T-cell (primary cell): ENCODE results near the gene NISCH. TPM values are rescaled to one million over a fixed set of nuclear protein-coding genes. Genes with fewer than 3 reads are reported as not detected.

Source experiments
- ATAC-seq, 4 experiments: fragments of 200-7000 bp in 3 of 4; fragments of 150-1000 bp in 1 of 4; cut with Tn5 transposase; replicated peaks in 1 of 4; 1 replicate in 3 of 4; 2 replicates in 1 of 4; pipeline ENCODE4 v1.10.0; 2021; ENCODE audit warnings: moderate library complexity in 3 of 4, mild to moderate bottlenecking in 2 of 4, moderate number of reproducible peaks in 1 of 4
- CTCF ChIA-PET, 2 donors: fragments of 300-600 bp; sonication (Branson Sonifier 250); formaldehyde crosslinking; loops; one replicate each; lab custom pipeline; 2022; ENCODE audit warnings: antibody characterized with exemption in 2 of 2; lab: Charles Lee
- POLR2A ChIA-PET, 2 donors: fragments of 300-600 bp; sonication (Branson Sonifier 250); formaldehyde crosslinking; loops; one replicate each; lab custom pipeline; 2022; ENCODE audit warnings: antibody characterized with exemption in 2 of 2; lab: Charles Lee
- DNase-seq, 35 experiments: peaks; one replicate each; pipeline versions ENCODE4 v3.0.0 to v3.0.0-alpha.2; 2013 to 2023
- H3K27ac ChIP-seq: one replicate; pipeline ENCODE4 v1.5.1; 2013; ENCODE audit warnings: low read length
- H3K27me3 ChIP-seq, 2 experiments: replicated peaks in 1 of 2; 1 replicate in 1 of 2; 2 replicates in 1 of 2; pipeline versions ENCODE4 v1.6.1 to v1.7.0; 2013; ENCODE audit warnings: low read length in 1 of 2, mixed read lengths in 1 of 2; ENCODE audit not compliant: control insufficient read depth in 2 of 2, insufficient read depth in 2 of 2; ENCODE audit errors: extremely low read depth in 1 of 2
- H3K36me3 ChIP-seq, 2 donors: 1 replicate in 1 of 2; 2 replicates in 1 of 2; pipeline versions ENCODE4 v1.6.1 to v1.7.0; 2013; ENCODE audit warnings: low read length in 1 of 2; ENCODE audit not compliant: control insufficient read depth in 2 of 2, insufficient read depth in 1 of 2; ENCODE audit errors: extremely low read depth in 1 of 2
- H3K4me1 ChIP-seq, 2 experiments: 1 replicate in 1 of 2; 2 replicates in 1 of 2; pipeline versions ENCODE4 v1.6.1 to v1.7.0; 2013; ENCODE audit warnings: low read length in 2 of 2, mixed read lengths in 1 of 2; ENCODE audit not compliant: insufficient read depth in 2 of 2, control insufficient read depth in 1 of 2; ENCODE audit errors: extremely low read depth in 1 of 2
- H3K4me3 ChIP-seq, 2 donors: 1 replicate in 1 of 2; 2 replicates in 1 of 2; pipeline versions ENCODE4 v1.5.1 to v1.7.0; 2013; ENCODE audit warnings: mild to moderate bottlenecking in 2 of 2, low read length in 1 of 2, moderate library complexity in 1 of 2; ENCODE audit not compliant: control insufficient read depth in 1 of 2; ENCODE audit errors: extremely low read depth in 1 of 2
- H3K9me3 ChIP-seq: 2 replicates; pipeline ENCODE4 v1.7.0; 2013
- H3K27ac Mint-ChIP-seq, 2 donors: one replicate each; pipeline ENCODE4 v1.8.0; 2020 to 2021; ENCODE audit warnings: mild to moderate bottlenecking in 2 of 2, mixed read lengths in 2 of 2
- H3K27me3 Mint-ChIP-seq, 2 donors: one replicate each; pipeline ENCODE4 v1.8.0; 2021 to 2022; ENCODE audit warnings: mixed read lengths in 2 of 2
- H3K36me3 Mint-ChIP-seq: one replicate; pipeline ENCODE4 v1.8.0; 2021; ENCODE audit warnings: mixed read lengths
- H3K4me1 Mint-ChIP-seq, 3 donors: one replicate each; pipeline ENCODE4 v1.8.0; 2020 to 2022; ENCODE audit warnings: mixed read lengths in 3 of 3, mild to moderate bottlenecking in 1 of 3
- H3K4me3 Mint-ChIP-seq, 3 donors: one replicate each; pipeline ENCODE4 v1.8.0; 2020 to 2022; ENCODE audit warnings: mild to moderate bottlenecking in 3 of 3, mixed read lengths in 3 of 3, moderate library complexity in 3 of 3
- H3K9me3 Mint-ChIP-seq, 3 donors: one replicate each; pipeline ENCODE4 v1.8.0; 2020 to 2022; ENCODE audit warnings: mixed read lengths in 3 of 3
- WGBS: methylation state at CpG from one replicate; pipeline ENCODE4 v1.1.5; 2013; ENCODE audit warnings: missing lambda C conversion rate; ENCODE audit not compliant: insufficient coverage; 5-methylcytosine and 5-hydroxymethylcytosine counted together
- total RNA-seq, 35 experiments: library from RNA in 6 of 35; stranded (reverse) in 6 of 35; fragments of 120-200 nt in 1 of 35; gene quantifications; one replicate each; pipeline versions ENCODE4 v1.2.1 to v1.2.4 and lab custom pipeline; 2013 to 2026

Gene NISCH
- total RNA-seq, 5 donors from 2014 or later (not counting 1 experiment from before 2014, with no cell fraction given) = 152 to 171 (median 157) TPM

DNA sequence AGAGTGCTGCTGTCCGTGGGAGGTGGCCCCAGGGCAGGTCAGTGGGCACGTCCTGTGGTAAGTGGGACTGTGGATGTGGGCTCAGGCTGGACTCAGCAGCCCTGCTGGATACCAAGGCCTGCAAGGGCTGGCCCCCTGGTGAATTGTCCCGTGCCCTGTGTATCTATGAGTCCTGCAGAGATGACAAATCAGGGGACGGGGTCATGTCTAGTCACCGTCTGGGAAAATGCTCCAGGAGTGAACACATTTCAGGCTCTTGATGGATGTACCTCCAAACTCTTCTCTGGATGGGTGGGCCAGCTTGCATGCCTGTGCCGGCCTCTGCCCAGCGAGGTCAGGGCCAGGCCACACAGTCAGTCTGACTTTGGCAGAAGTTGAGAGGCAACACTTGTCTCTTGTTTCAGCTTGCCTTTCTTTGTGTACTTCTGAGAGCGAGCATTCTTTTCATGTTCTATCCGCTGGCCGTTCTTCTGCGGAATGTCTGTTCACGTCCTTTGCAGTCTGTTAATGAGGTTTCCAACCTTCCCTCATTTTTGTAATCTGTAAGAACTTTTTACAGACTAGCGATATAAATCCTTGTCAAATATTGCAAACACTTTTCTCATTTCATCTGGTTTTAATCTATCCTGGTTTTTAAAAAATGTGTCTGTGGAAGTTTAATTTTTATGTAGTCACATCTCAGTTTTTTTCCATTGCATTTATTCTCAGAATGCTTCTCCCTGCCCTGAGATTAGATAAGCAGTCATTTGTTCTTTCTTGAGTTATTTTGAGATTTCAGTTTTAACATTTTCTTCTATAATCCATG, 28.4 kb downstream of the NISCH start:
- no peaks in the 10 kb centered on the region for H3K4me1 ChIP-seq
- Mint-ChIP-seq H3K9me3 (no peaks in the 10 kb centered on the region), H3K4me3 (no peak overlapping the region), H3K27me3 (no peaks in the 10 kb centered on the region), H3K4me1 (no peaks in the 10 kb centered on the region), H3K27ac (no peak overlapping the region), H3K36me3 (peaks cover 32% of the 10 kb centered on the region)
- H3K4me3 ChIP-seq = no peak overlapping the region
- ChIA-PET POLR2A (no interaction called here), CTCF (no interaction called here)
- no peaks in the 10 kb centered on the region for H3K27me3 ChIP-seq
- H3K36me3 ChIP-seq = peaks cover 32 to 73% of the 10 kb centered on the region in 2 donors
- DNase-seq (no peak), ATAC-seq (no peak)
- no peak overlapping the region for H3K27ac ChIP-seq
- H3K9me3 ChIP-seq = no peaks in the 10 kb centered on the region
- 99% methylated on average over 8 of the region's 13 CpGs for WGBS

DNA sequence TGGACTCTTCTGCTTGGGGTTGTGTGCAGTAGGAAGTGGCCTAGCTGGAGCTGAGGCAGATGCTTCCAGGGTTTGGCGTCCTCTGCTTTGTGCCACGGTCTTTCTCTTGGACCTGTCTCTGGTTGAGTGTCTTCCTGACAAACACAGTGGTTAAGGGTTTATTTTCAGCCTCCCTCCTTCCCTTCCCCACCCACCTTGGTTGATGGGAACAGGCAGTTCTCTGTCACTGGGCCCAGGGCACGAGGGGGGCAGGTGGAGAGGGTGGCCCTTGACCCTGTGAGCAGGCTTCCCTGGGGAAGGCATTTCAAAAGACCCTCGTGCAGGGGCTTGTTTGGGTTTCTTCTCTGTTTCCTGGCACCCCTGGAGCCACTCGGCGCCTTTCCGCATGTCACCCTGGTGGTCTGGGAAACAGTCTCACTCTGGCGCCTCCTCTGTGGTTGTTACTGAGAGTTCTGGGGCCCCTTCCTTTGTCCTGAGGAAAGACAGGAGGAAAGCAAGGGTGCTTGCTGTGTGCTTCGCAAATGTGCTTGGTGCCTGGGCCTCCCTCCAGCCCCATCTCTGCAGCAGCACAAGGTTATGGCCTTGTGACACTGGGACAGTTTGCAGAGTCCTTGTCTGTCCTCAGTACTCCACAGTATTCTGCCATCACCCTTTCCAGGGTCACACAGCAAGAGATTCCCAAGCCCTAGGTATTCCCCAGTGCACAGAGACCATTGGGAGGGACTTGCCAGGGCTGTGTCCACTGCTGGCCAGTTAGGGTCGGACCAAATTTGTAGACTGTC, 29.5 kb downstream of the NISCH start:
- Histone ChIP-seq H3K27ac (no peak overlapping the region), H3K27me3 (no peaks in the 10 kb centered on the region), H3K36me3 (peaks cover 23 to 72% of the 10 kb centered on the region in 2 donors), H3K9me3 (no peaks in the 10 kb centered on the region), H3K4me3 (no peak overlapping the region), H3K4me1 (no peaks in the 10 kb centered on the region)
- Mint-ChIP-seq H3K4me3 (no peak overlapping the region), H3K9me3 (no peaks in the 10 kb centered on the region), H3K36me3 (peaks cover 24% of the 10 kb centered on the region), H3K4me1 (no peaks in the 10 kb centered on the region), H3K27ac (no peak overlapping the region), H3K27me3 (no peaks in the 10 kb centered on the region)
- 91% methylated on average over 7 of the region's 10 CpGs for WGBS
- no peak for ATAC-seq
- POLR2A ChIA-PET = no interaction called here
- DNase-seq = no peak
- CTCF ChIA-PET = no interaction called here

GRCh38 chr3:52487050-52487787, 31.8 kb downstream of the NISCH start:
- 96% methylated on average over 27 of the region's 31 CpGs for WGBS
- Histone ChIP-seq H3K4me3 (no peak overlapping the region), H3K4me1 (no peaks in the 10 kb centered on the region), H3K36me3 (peaks cover 32 to 71% of the 10 kb centered on the region in 2 donors), H3K9me3 (no peaks in the 10 kb centered on the region), H3K27ac (no peak overlapping the region), H3K27me3 (no peaks in the 10 kb centered on the region)
- ChIA-PET POLR2A (no interaction called here), CTCF (no interaction called here)
- DNase-seq (no peak), ATAC-seq (no peak)
- Mint-ChIP-seq H3K9me3 (no peaks in the 10 kb centered on the region), H3K4me3 (no peak overlapping the region), H3K27me3 (no peaks in the 10 kb centered on the region), H3K27ac (no peak overlapping the region), H3K4me1 (no peaks in the 10 kb centered on the region), H3K36me3 (peaks cover 27% of the 10 kb centered on the region)

DNA sequence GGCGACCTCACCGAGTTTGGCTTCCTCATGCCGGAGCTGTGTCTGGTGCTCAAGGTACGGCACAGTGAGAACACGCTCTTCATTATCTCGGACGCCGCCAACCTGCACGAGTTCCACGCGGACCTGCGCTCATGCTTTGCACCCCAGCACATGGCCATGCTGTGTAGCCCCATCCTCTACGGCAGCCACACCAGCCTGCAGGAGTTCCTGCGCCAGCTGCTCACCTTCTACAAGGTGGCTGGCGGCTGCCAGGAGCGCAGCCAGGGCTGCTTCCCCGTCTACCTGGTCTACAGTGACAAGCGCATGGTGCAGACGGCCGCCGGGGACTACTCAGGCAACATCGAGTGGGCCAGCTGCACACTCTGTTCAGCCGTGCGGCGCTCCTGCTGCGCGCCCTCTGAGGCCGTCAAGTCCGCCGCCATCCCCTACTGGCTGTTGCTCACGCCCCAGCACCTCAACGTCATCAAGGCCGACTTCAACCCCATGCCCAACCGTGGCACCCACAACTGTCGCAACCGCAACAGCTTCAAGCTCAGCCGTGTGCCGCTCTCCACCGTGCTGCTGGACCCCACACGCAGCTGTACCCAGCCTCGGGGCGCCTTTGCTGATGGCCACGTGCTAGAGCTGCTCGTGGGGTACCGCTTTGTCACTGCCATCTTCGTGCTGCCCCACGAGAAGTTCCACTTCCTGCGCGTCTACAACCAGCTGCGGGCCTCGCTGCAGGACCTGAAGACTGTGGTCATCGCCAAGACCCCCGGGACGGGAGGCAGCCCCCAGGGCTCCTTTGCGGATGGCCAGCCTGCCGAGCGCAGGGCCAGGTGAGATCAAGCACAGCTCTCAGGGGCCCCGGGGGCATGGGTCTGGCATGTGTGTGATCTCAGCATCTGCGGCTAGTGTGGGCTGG, 32.6 kb downstream of the NISCH start:
- Mint-ChIP-seq H3K36me3 (peaks cover 35% of the 10 kb centered on the region), H3K27me3 (no peaks in the 10 kb centered on the region), H3K9me3 (no peaks in the 10 kb centered on the region), H3K4me1 (no peaks in the 10 kb centered on the region), H3K27ac (no peak overlapping the region), H3K4me3 (no peak overlapping the region)
- ChIA-PET CTCF (interaction anchor here in 1 of 2 donors (0.5 kb wide), 1 partner anchor 15 kb away, joined by 4 read pairs; no protein-coding TSS in a partner anchor), POLR2A (no interaction called here)
- no peak overlapping the region for H3K4me3 ChIP-seq
- no peaks in the 10 kb centered on the region for H3K9me3 ChIP-seq
- H3K27me3 ChIP-seq = no peaks in the 10 kb centered on the region
- ATAC-seq = peak in 1 of 4 experiments; percentile 10
- peaks cover 27 to 69% of the 10 kb centered on the region in 2 donors for H3K36me3 ChIP-seq
- DNase-seq = no peak
- no peaks in the 10 kb centered on the region for H3K4me1 ChIP-seq
- no peak overlapping the region for H3K27ac ChIP-seq
- WGBS = 97% methylated on average over 53 of the region's 59 CpGs

GRCh38 chr3:52488746-52489145, 33.3 kb downstream of the NISCH start:
- no peaks in the 10 kb centered on the region for H3K27me3 Mint-ChIP-seq
- no peak for ATAC-seq
- Histone ChIP-seq H3K27me3 (no peaks in the 10 kb centered on the region), H3K4me3 (no peak overlapping the region), H3K9me3 (no peaks in the 10 kb centered on the region), H3K36me3 (peaks cover 27 to 66% of the 10 kb centered on the region in 2 donors), H3K27ac (no peak overlapping the region), H3K4me1 (no peaks in the 10 kb centered on the region)
- no peaks in the 10 kb centered on the region for H3K4me1 Mint-ChIP-seq
- H3K27ac Mint-ChIP-seq = no peak overlapping the region
- no peaks in the 10 kb centered on the region for H3K9me3 Mint-ChIP-seq
- CTCF ChIA-PET = interaction anchor here in 1 of 2 donors (0.5 kb wide), 1 partner anchor 754 kb away, joined by 3 read pairs; no protein-coding TSS in a partner anchor
- no peak overlapping the region for H3K4me3 Mint-ChIP-seq
- H3K36me3 Mint-ChIP-seq = peaks cover 33% of the 10 kb centered on the region
- POLR2A ChIA-PET = no interaction called here
- DNase-seq = no peak
- 94% methylated on average over 2 of the region's 3 CpGs for WGBS
